BLaER1 treated with 17β-estradiol and CSF1 and Interleukin-3, amounts not matched to agents 10 nM and 100 nM (cell line): ENCODE data around the gene KCNIP3.
A peak's percentile ranks its signal among the peaks of the same experiment; 100 is the strongest.
"Not testable (repeated sequence)": the region's sequence is repeated elsewhere in the genome, so short reads cannot be mapped to it uniquely, and the experiment has no call there.

ENCODE experiments used
- H3K27ac ChIP-seq, 11 experiments: shearing (Covaris generic); formaldehyde crosslinking; 2 replicates each; pipeline ENCODE4 v1.8.1; 2022
- H3K27me3 ChIP-seq, 11 experiments: shearing (Covaris generic); formaldehyde crosslinking; 2 replicates each; pipeline ENCODE4 v1.8.1; 2022
- H3K36me3 ChIP-seq, 11 experiments: shearing (Covaris generic); formaldehyde crosslinking; 2 replicates each; pipeline ENCODE4 v1.8.1; 2022
- H3K4me1 ChIP-seq, 10 experiments: shearing (Covaris generic); formaldehyde crosslinking; 2 replicates each; pipeline ENCODE4 v1.8.1; 2022
- H3K4me2 ChIP-seq, 11 experiments: shearing (Covaris generic); formaldehyde crosslinking; 2 replicates each; pipeline ENCODE4 v1.8.1; 2022
- H3K4me3 ChIP-seq, 10 experiments: shearing (Covaris generic); formaldehyde crosslinking; 2 replicates each; pipeline ENCODE4 v1.8.1; 2022
- H3K9ac ChIP-seq, 11 experiments: shearing (Covaris generic); formaldehyde crosslinking; 2 replicates each; pipeline ENCODE4 v1.8.1; 2022
- H3K9me3 ChIP-seq, 11 experiments: shearing (Covaris generic); formaldehyde crosslinking; replicated peaks in 1 of 11; 2 replicates each; pipeline ENCODE4 v1.8.1; 2022
- H4K20me1 ChIP-seq, 11 experiments: shearing (Covaris generic); formaldehyde crosslinking; 2 replicates each; pipeline ENCODE4 v1.8.1; 2022
- Cebpa-rat ChIP-seq, 11 experiments: shearing (Covaris generic); IDR thresholded peaks; 2 replicates each; pipeline ENCODE4 v1.8.1; 2022

Gene KCNIP3

DNA sequence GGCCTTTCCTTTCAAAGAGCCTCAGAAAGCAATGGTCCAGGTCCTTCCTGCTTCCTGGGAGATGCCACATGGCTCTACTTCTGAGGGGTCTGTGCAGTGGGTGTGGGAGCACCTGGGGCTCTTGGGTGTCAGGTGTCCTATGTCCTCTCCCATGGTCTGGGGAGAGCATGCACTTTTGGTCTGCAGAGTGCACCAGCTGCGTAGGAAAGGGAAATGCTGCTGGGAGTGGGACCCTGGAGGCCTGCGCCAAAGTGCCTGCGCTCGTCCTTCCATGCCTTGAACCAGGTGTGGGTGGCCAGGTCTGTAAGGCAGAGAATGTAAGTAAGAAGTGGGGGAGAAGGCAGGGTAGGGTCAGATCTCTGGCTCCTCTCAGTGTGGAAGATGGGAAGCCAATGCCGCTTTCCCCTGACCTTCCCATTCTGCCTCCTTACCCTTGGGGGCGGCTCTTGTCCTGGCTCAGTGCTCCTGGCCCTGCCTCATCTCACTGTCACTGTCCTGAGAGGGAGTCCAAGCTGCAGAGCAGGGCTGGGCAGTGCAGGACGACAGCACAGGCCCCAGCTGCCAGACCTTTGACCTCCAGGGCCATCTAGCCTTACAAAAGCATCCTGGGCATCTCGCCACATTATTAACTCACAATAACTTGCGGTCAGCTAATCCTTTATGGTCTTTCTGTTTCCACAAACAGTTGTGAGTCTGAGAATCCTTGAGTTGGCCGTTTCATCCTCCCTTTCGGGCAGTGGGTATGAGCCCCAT lies 29.5 kb upstream of the KCNIP3 start:
- Histone ChIP-seq H3K9ac (no peak overlapping the region), H3K4me2 (peak overlapping the region in 2 of 11 experiments; percentile 1 to 28; a peak in 1 of 22 replicates), H3K4me3 (no peak overlapping the region), H3K27ac (no peak overlapping the region), H3K27me3 (no peaks in the 10 kb centered on the region), H3K4me1 (peaks cover 0 to 13% (median 2%) of the 10 kb centered on the region in 10 experiments; a peak in 12 of 20 replicates), H3K9me3 (no peaks in the 10 kb centered on the region), H3K36me3 (no peaks in the 10 kb centered on the region), H4K20me1 (no peaks in the 10 kb centered on the region)
- TF ChIP-seq Cebpa-rat (IDR thresholded peaks at IDR 0.05), result no peak

DNA sequence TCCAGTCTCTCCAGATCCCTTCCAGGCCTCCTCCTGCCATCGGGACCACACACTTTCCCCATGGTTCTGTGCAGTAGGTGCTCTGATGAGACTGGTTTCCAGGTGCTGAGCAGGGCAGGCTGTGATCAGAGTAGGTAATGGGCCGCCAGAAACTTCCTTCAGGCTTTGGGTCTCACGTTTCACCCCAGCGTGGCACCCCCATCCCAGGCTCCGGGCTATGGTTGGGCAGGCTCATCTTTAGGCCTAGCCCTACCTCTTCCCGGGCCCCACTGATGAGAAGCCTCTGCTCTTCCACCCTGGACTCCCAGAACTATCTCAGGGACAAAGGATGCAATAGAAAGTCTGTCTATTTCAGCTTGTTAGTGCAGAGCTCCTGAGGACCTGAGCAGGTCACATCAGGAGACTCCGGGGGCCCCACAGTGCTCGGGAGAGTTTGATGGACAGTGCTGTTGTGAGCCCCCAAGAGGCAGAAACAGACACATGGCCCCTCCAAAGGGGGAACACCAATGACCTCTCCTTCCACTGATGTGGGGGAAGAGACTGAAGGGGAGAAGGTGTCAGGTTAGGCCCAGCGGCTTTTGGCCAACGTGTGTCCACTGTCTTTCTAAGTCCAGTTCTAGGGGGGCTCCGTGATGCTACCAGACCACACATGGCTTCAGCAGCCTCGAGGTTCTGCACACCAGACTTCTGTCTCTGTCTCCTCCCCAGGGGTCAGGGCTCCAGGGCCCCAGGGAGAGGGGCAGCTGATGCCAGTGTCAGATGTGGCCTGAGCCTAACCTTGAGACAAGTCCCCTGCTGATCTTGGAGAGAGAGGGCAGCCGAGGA lies 28.7 kb upstream of the KCNIP3 start:
- Histone ChIP-seq H3K9ac (no peak overlapping the region), H3K9me3 (no peaks in the 10 kb centered on the region), H3K36me3 (no peaks in the 10 kb centered on the region), H3K4me3 (no peak overlapping the region), H3K27me3 (no peaks in the 10 kb centered on the region), H4K20me1 (no peaks in the 10 kb centered on the region), H3K27ac (no peak overlapping the region), H3K4me2 (no peak overlapping the region), H3K4me1 (peaks cover 0 to 13% (median 7%) of the 10 kb centered on the region in 10 experiments; a peak in 14 of 20 replicates)
- TF ChIP-seq Cebpa-rat (IDR thresholded peaks at IDR 0.05), result no peak

DNA sequence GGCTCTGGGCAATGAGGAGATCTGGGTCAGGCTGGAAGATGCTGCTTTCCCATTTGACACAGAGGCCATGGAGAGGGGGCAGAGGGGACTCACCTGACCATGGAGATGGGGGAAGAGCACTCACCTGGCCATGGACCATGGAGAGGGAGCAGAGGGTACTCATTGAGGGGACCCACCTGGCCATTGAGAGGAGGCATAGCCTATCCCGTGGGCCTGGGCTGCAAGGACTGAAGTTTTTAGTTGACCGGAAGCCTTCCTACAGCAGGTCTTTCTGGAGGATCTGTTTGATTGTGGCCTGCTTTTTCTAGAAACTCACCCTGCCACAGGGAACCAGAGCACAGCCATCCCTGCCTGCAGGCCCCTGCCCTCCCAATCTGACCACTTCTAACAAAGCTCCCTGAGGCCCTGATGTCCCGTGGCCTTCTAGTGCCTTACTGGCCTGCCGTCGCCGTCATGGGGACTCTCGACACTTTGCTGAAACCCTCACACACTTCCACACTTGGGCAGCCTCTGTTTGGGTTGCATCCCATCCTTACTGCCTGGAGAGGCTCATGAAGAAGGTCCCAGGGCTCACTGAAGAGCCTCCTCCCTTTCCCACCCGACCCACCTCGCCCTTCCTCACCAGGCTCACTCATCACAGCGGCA lies 28.0 kb upstream of the KCNIP3 start:
- peaks cover 0 to 13% (median 7%) of the 10 kb centered on the region in 10 experiments; a peak in 14 of 20 replicates for H3K4me1 ChIP-seq
- no peak overlapping the region for H3K4me3 ChIP-seq
- H3K9me3 ChIP-seq, result no peaks in the 10 kb centered on the region
- no peaks in the 10 kb centered on the region for H4K20me1 ChIP-seq
- no peak overlapping the region for H3K4me2 ChIP-seq
- no peak overlapping the region for H3K9ac ChIP-seq
- H3K36me3 ChIP-seq, result no peaks in the 10 kb centered on the region
- H3K27me3 ChIP-seq, result no peaks in the 10 kb centered on the region
- no peak for TF ChIP-seq Cebpa-rat (IDR thresholded peaks at IDR 0.05)
- H3K27ac ChIP-seq, result no peak overlapping the region

DNA sequence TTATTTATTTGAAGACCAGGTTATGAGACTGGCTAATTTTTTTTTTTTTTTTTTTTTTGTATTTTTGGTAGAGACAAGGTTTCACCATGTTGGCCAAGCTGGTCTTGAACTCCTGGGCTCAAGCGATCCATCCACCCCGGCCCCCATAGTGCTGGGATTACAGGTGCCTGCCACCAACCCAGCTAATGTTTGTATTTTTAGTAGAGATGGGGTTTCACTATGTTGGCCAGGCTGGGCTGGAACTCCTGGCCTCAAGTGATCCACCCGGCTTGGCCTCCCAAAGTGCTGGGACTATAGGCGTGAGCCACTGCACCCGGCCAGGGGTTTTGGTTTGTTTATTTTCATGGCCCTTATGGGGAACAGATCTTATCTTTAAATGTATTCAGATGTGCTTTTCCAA lies 27.4 kb upstream of the KCNIP3 start:
- not testable (repeated sequence) for H3K9ac ChIP-seq, H4K20me1 ChIP-seq, H3K27ac ChIP-seq, H3K4me3 ChIP-seq, H3K27me3 ChIP-seq, H3K9me3 ChIP-seq, H3K4me2 ChIP-seq, H3K36me3 ChIP-seq
- peaks cover 0 to 13% (median 7%) of the 10 kb centered on the region in 10 experiments; a peak in 14 of 20 replicates for H3K4me1 ChIP-seq

DNA sequence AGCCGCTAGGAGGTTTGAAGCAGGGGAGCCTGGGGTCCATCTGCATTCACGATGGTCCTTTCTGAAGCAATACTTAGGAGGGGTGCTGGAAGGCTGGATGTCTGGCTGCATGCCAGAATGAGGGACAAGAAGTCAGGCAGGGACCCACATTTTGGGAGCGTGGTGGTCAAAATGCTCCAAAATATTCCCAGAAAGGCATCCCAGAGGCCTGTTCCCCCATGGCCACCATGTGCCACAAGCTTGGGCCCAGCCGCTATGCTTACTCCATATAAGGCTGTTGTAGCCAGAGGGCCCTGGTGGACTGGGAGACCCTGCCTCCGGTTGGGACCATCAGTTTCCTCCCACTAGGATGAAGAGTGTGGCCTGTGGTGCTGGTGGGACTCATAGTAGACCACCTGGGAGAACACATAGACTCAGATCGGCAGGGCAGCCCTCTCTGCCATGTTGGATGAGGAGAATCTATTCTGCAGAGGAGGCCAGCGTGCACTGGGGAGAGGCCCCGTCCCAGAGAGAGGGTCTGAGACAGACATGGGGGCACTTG lies 26.5 kb upstream of the KCNIP3 start:
- no peaks in the 10 kb centered on the region for H3K9me3 ChIP-seq
- H3K4me2 ChIP-seq, result no peak overlapping the region
- H3K27ac ChIP-seq, result no peak overlapping the region
- no peaks in the 10 kb centered on the region for H3K36me3 ChIP-seq
- no peak for TF ChIP-seq Cebpa-rat (IDR thresholded peaks at IDR 0.05)
- no peaks in the 10 kb centered on the region for H3K27me3 ChIP-seq
- no peak overlapping the region for H3K4me3 ChIP-seq
- peaks cover 0 to 13% (median 8%) of the 10 kb centered on the region in 10 experiments; a peak in 15 of 20 replicates for H3K4me1 ChIP-seq
- H3K9ac ChIP-seq, result no peak overlapping the region
- H4K20me1 ChIP-seq, result no peaks in the 10 kb centered on the region; a peak in 1 of 22 replicates

DNA sequence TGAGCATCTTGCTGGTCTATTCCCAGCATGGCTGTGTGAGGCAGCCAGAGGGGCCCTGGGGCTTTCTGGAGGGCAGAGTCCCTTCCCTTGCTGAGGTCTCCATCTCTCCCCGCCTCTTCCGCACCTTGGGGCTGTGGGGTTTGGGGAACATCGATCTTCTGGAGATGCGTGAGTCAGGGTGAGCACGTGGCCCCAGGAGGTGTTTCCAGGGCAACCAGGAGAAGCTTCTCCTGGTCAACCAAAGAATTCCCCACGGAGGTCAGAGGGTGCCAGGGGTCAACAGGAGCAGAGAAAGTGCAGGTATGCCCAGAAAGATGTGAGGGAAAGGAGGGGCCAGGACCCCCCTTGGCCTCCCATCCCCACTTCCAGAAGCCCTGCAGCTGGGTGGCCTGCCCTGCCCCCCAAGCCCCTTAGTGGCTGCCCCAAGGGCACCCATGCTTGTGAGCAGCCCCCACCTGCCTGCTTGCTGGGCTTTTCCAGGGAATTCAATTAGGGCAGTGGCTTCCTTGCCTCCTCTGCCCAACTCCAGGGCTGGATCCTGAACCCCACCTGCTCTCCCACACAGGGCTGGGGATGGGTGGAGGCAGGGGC lies 25.7 kb upstream of the KCNIP3 start:
- H3K27me3 ChIP-seq, result no peaks in the 10 kb centered on the region
- no peak overlapping the region for H3K4me3 ChIP-seq
- TF ChIP-seq Cebpa-rat (IDR thresholded peaks at IDR 0.05), result no peak
- no peak overlapping the region for H3K4me2 ChIP-seq
- H4K20me1 ChIP-seq, result no peaks in the 10 kb centered on the region; a peak in 1 of 22 replicates
- no peaks in the 10 kb centered on the region for H3K9me3 ChIP-seq
- peaks cover 0 to 16% (median 7%) of the 10 kb centered on the region in 10 experiments; a peak in 15 of 20 replicates for H3K4me1 ChIP-seq
- no peak overlapping the region for H3K27ac ChIP-seq
- H3K9ac ChIP-seq, result no peak overlapping the region
- H3K36me3 ChIP-seq, result no peaks in the 10 kb centered on the region

DNA sequence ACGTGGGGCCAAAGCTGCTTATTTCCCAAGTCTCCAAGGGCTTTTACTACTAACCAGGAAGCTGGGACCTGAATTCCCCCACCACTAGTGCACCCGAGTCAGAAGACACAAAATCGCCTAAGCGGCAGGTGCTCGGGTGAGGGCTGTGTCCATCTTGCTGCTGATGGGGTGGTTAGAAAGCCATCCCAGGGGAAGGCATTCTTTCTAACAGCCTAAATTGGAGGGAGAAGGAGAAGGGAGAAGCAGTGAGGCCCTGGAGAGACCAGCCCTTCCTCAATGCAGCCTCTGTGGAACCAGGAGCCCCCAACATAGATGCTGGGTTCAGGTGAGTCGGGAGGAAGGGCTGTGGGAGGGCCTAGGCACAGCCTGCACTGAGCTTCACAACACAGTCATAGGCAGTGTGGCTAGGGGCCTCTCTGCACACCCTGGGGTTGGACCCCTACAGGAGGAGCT lies 24.8 kb upstream of the KCNIP3 start:
- peaks cover 0 to 18% (median under 1%) of the 10 kb centered on the region in 10 experiments; a peak in 10 of 20 replicates for H3K4me1 ChIP-seq
- no peak overlapping the region for H3K27ac ChIP-seq
- no peaks in the 10 kb centered on the region for H3K36me3 ChIP-seq
- TF ChIP-seq Cebpa-rat (IDR thresholded peaks at IDR 0.05), result no peak
- H3K4me2 ChIP-seq, result no peak overlapping the region
- H3K4me3 ChIP-seq, result no peak overlapping the region
- H3K9me3 ChIP-seq, result no peaks in the 10 kb centered on the region
- no peak overlapping the region for H3K9ac ChIP-seq
- no peaks in the 10 kb centered on the region; a peak in 1 of 22 replicates for H4K20me1 ChIP-seq
- no peaks in the 10 kb centered on the region for H3K27me3 ChIP-seq

DNA sequence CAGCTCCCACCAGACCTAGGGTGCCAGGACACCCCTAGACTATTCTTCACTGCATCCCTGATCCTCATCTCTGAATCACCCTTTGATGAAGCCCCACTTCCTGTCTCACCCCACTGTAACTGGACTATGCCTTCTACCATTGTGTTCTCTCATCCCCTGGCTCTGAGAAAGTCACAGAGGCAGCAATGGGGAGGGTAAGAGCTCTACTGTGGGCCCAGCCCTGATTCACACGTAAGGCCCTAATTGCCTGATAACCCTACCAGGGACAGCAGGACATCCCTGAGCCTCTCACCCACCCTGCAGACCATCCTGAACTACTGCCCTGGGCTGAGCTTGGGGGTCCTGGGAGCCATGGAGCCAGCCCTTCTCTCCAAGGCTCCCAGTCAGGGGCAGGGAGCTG lies 24.4 kb upstream of the KCNIP3 start:
- H3K4me3 ChIP-seq, result no peak overlapping the region
- no peak for TF ChIP-seq Cebpa-rat (IDR thresholded peaks at IDR 0.05)
- no peaks in the 10 kb centered on the region for H3K9me3 ChIP-seq
- no peaks in the 10 kb centered on the region for H3K27me3 ChIP-seq
- H4K20me1 ChIP-seq, result no peaks in the 10 kb centered on the region; a peak in 1 of 22 replicates
- no peak overlapping the region for H3K27ac ChIP-seq
- peaks cover 0 to 22% (median under 1%) of the 10 kb centered on the region in 10 experiments; a peak in 10 of 20 replicates for H3K4me1 ChIP-seq
- H3K9ac ChIP-seq, result no peak overlapping the region
- peak overlapping the region in 2 of 11 experiments; percentile 37 to 53; a peak in 4 of 22 replicates for H3K4me2 ChIP-seq
- H3K36me3 ChIP-seq, result no peaks in the 10 kb centered on the region
